HCT116 (cell line): ENCODE measurements around the gene PPP1R37. TPM values are rescaled to one million over a fixed set of nuclear protein-coding genes. Genes with fewer than 3 reads are reported as not detected.
A peak's percentile ranks its signal among the peaks of the same experiment; 100 is the strongest.

Experiments used
- ATAC-seq: fragments of 200-7000 bp; cut with Tn5 transposase; 2 replicates; pipeline ENCODE4 v1.9.1; 2020; ENCODE audit warnings: mild to moderate bottlenecking, moderate library complexity
- BruUV-seq: library from RNA; stranded (reverse); fragments of 400-500 nt; replicated peaks from 2 replicates; lab custom pipeline; 2021; lab: Mats Ljungman, UMichigan
- CTCF ChIA-PET: fragments of 300-600 bp; sonication (Branson Sonifier 250); formaldehyde crosslinking; loops from one replicate; lab custom pipeline; 2021; ENCODE audit warnings: antibody characterized with exemption; lab: Charles Lee
- POLR2A ChIA-PET: fragments of 300-600, 350-600 bp; sonication (Branson Sonifier 250); formaldehyde crosslinking; loops from one replicate; lab custom pipeline; 2021; ENCODE audit warnings: antibody characterized with exemption; lab: Charles Lee
- RAD21 ChIA-PET, 2 experiments: fragments of 300-600 bp; sonication (Branson Sonifier 250); formaldehyde crosslinking; loops; one replicate each; lab custom pipeline; 2023; ENCODE audit warnings: low total read pairs in 2 of 2; ENCODE audit not compliant: uncharacterized antibody in 2 of 2, unreplicated experiment in 2 of 2, low non-redundant PET in 1 of 2; lab: Charles Lee
- DNase-seq: peaks from one replicate; pipeline ENCODE4 v3.0.0-alpha.2; 2010; ENCODE audit warnings: low read depth, low spot score
- H2AFZ ChIP-seq: fragments of 200-600 bp; shearing (Covaris generic), sonication (generic); 2 replicates; pipeline ENCODE4 v1.6.1; 2017; ENCODE audit warnings: low read depth, mixed run types, mixed read lengths, antibody characterized with exemption, low read length; ENCODE audit not compliant: poor library complexity, severe bottlenecking
- H3K27ac ChIP-seq: 2 replicates; pipeline ENCODE4 v1.5.1; 2012; ENCODE audit warnings: low read depth, low read length
- H3K27me3 ChIP-seq: fragments of 200-600 bp; sonication (generic); 2 replicates; pipeline ENCODE4 v1.6.1; 2016; ENCODE audit warnings: mixed run types, low read length, mixed read lengths; ENCODE audit not compliant: insufficient read depth
- H3K36me3 ChIP-seq, 2 experiments: fragments of 200-500 bp in 1 of 2; fragments of 200-600 bp in 1 of 2; sonication (Bioruptor generic) in 1 of 2; sonication (generic) in 1 of 2; 2 replicates each; pipeline versions ENCODE4 v1.5.1 to v1.6.1; 2014 to 2016; ENCODE audit warnings: low read length in 2 of 2, inconsistent platforms in 1 of 2, mixed read lengths in 1 of 2, mixed run types in 1 of 2; ENCODE audit not compliant: insufficient read depth in 2 of 2, control insufficient read depth in 1 of 2
- H3K4me1 ChIP-seq, 2 experiments: fragments of 200-600 bp in 1 of 2; sonication (generic) in 1 of 2; 2 replicates each; pipeline versions ENCODE4 v1.5.1 to v1.6.1; 2012 to 2017; ENCODE audit warnings: low read length in 2 of 2, inconsistent platforms in 1 of 2, mild to moderate bottlenecking in 1 of 2, mixed read lengths in 1 of 2, mixed run types in 1 of 2, moderate library complexity in 1 of 2; ENCODE audit not compliant: insufficient read depth in 2 of 2, control insufficient read depth in 1 of 2
- H3K4me2 ChIP-seq: fragments of 200-600 bp; sonication (generic); 2 replicates; pipeline ENCODE4 v1.6.1; 2017; ENCODE audit warnings: mixed run types, low read length, mixed read lengths
- H3K4me3 ChIP-seq, 2 experiments: fragments of 200-600 bp in 1 of 2; sonication (generic) in 1 of 2; replicated peaks in 1 of 2; 2 replicates each; pipeline ENCODE4 v1.5.1; 2011 to 2016; ENCODE audit warnings: low read length in 2 of 2, control low read depth in 1 of 2, low read depth in 1 of 2, mild to moderate bottlenecking in 1 of 2, mixed read lengths in 1 of 2, mixed run types in 1 of 2
- H3K79me2 ChIP-seq: fragments of 200-600 bp; sonication (generic); 2 replicates; pipeline ENCODE4 v1.6.1; 2017; ENCODE audit warnings: mild to moderate bottlenecking, mixed run types, low read length, moderate library complexity, mixed read lengths; ENCODE audit not compliant: insufficient read depth
- H3K9ac ChIP-seq: fragments of 200-600 bp; sonication (generic); 2 replicates; pipeline ENCODE4 v1.6.1; 2016; ENCODE audit warnings: low read length, mixed read lengths
- H3K9me2 ChIP-seq: fragments of 200-600 bp; sonication (generic), shearing (Covaris generic); 2 replicates; pipeline ENCODE4 v1.6.1; 2017; ENCODE audit warnings: mixed run types, mild to moderate bottlenecking, moderate library complexity; ENCODE audit not compliant: insufficient read depth
- H3K9me3 ChIP-seq, 2 experiments: fragments of 200-500 bp in 1 of 2; fragments of 200-600 bp in 1 of 2; sonication (Bioruptor generic) in 1 of 2; sonication (generic) in 1 of 2; 2 replicates each; pipeline ENCODE4 v1.6.1; 2014 to 2017; ENCODE audit warnings: low read length in 2 of 2, mixed read lengths in 2 of 2, inconsistent platforms in 1 of 2, low read depth in 1 of 2, mild to moderate bottlenecking in 1 of 2, mixed run types in 1 of 2, moderate library complexity in 1 of 2; ENCODE audit not compliant: control insufficient read depth in 1 of 2, insufficient read depth in 1 of 2
- H4K20me1 ChIP-seq: fragments of 200-600 bp; sonication (generic), shearing (Covaris generic); 2 replicates; pipeline ENCODE4 v1.6.1; 2017; ENCODE audit warnings: mixed run types, mild to moderate bottlenecking, moderate library complexity; ENCODE audit not compliant: insufficient read depth
- CBX3 ChIP-seq: IDR thresholded peaks from 2 replicates; pipeline ENCODE4 v1.6.1; 2012; ENCODE audit warnings: low read depth
- CEBPB ChIP-seq: IDR thresholded peaks from 2 replicates; pipeline ENCODE4 v1.6.1; 2012; ENCODE audit warnings: low read depth
- CTCF ChIP-seq, 3 experiments: fragments of 200-600 bp in 1 of 3; sonication (generic) in 1 of 3; IDR thresholded peaks in 2 of 3; conservative IDR thresholded peaks in 1 of 3; 2 replicates each; pipeline ENCODE4 v1.5.1; 2012 to 2017; ENCODE audit warnings: low read depth in 2 of 3, low read length in 2 of 3, antibody characterized with exemption in 1 of 3, borderline replicate concordance in 1 of 3, control low read depth in 1 of 3, mild to moderate bottlenecking in 1 of 3, mixed read lengths in 1 of 3, mixed run types in 1 of 3, moderate library complexity in 1 of 3; ENCODE audit not compliant: insufficient read depth in 1 of 3
- EGR1 ChIP-seq: IDR thresholded peaks from 2 replicates; pipeline ENCODE4 v1.6.1; 2012; ENCODE audit warnings: low read depth
- EZH2 ChIP-seq: fragments of 200-600 bp; sonication (generic); IDR thresholded peaks from 2 replicates; pipeline ENCODE4 v1.6.1; 2017; ENCODE audit warnings: antibody characterized with exemption, mixed run types
- EZH2phosphoT487 ChIP-seq: fragments of 200-600 bp; IDR thresholded peaks from 2 replicates; pipeline ENCODE4 v1.6.1; 2018; ENCODE audit warnings: antibody characterized with exemption, borderline replicate concordance
- FOSL1 ChIP-seq: IDR thresholded peaks from 2 replicates; pipeline ENCODE4 v1.6.1; 2012; ENCODE audit warnings: low read depth
- JUND ChIP-seq: IDR thresholded peaks from 2 replicates; pipeline ENCODE4 v1.6.1; 2012
- POLR2A ChIP-seq: IDR thresholded peaks from 2 replicates; pipeline ENCODE4 v1.7.0; 2011; ENCODE audit warnings: borderline replicate concordance; ENCODE audit not compliant: insufficient read depth, insufficient read length; ENCODE audit errors: extremely low read depth
- POLR2AphosphoS5 ChIP-seq: IDR thresholded peaks from 2 replicates; pipeline ENCODE4 v1.6.1; 2011; ENCODE audit warnings: mild to moderate bottlenecking, low read depth, low read length, moderate library complexity
- RAD21 ChIP-seq: IDR thresholded peaks from 2 replicates; pipeline ENCODE4 v1.6.1; 2012; ENCODE audit warnings: low read depth, mild to moderate bottlenecking
- SIN3A ChIP-seq: IDR thresholded peaks from 2 replicates; pipeline ENCODE4 v1.6.1; 2012; ENCODE audit warnings: low read depth
- SRF ChIP-seq: IDR thresholded peaks from 2 replicates; pipeline ENCODE4 v1.6.1; 2012; ENCODE audit warnings: low read depth
- YY1 ChIP-seq: IDR thresholded peaks from 2 replicates; pipeline ENCODE4 v1.6.1; 2011; ENCODE audit warnings: low read length, low read depth, moderate library complexity, mild to moderate bottlenecking; ENCODE audit not compliant: insufficient replicate concordance; ENCODE audit errors: extremely low read depth
- ZFX ChIP-seq: fragments of 450-650 bp; IDR thresholded peaks from 2 replicates; pipeline ENCODE4 v1.6.1; 2017
- ZNF274 ChIP-seq: fragments of 200-500 bp; sonication (Bioruptor generic); IDR thresholded peaks from 2 replicates; pipeline ENCODE4 v1.6.1; 2014; ENCODE audit warnings: mild to moderate bottlenecking, low read depth, low read length, inconsistent platforms
- intact Hi-C: fragments of 100-400 bp; cut with micrococcal nuclease; formaldehyde crosslinking; loops from 2 replicates; pipeline ENCODE4 v1.10.0; 2022
- total RNA-seq: library from RNA; stranded (reverse); gene quantifications from one replicate; pipeline ENCODE4 v1.2.1, GENCODE V29; 2021; ENCODE audit not compliant: unreplicated experiment
- TF ChIP-seq, protein P1 (sequence below): IDR thresholded peaks from 2 replicates; pipeline ENCODE4 v1.6.1; 2012
- TF ChIP-seq, protein P2 (sequence below): IDR thresholded peaks from 2 replicates; pipeline ENCODE4 v1.6.1; 2011; ENCODE audit warnings: mild to moderate bottlenecking, low read length, moderate library complexity; ENCODE audit not compliant: insufficient replicate concordance; ENCODE audit errors: extremely low read depth

Gene PPP1R37
- total RNA-seq, 1 experiment from 2014 or later: 32.7 TPM

DNA sequence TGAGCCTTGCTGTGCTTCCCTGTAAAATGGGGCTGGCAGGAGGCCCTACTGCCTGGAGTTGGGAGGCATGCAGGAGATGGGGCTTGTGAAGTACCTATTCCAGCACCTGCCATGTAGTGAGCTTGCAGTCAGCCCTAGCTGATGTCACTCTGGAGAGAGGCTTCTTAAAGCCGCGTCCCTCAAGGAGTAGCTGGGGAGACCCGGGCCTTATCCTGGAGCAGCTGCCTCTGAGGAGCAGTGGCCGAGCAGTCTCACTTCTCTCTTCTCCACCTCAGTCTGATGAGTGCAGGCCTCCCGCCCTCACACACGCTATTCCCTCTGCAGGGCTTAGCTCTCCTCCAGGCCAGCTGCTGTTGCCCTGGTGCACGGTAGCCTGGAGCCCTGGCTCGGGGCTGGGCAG is 36.1 kb upstream of the PPP1R37 start:
- peaks cover 3% of the 10 kb centered on the region; the same call in 1 of the 2 replicates for H4K20me1 ChIP-seq
- H3K9me2 ChIP-seq: no peaks in the 10 kb centered on the region
- DNase-seq (no peak), ATAC-seq (no peak)
- ChIA-PET POLR2A (no interaction called here), CTCF (no interaction called here), RAD21 (no interaction called here)
- H3K4me2 ChIP-seq: no peak overlapping the region
- H3K79me2 ChIP-seq: peaks cover 37% of the 10 kb centered on the region
- peaks cover 38 to 52% of the 10 kb centered on the region in 2 experiments; a peak in 3 of 4 replicates for H3K36me3 ChIP-seq
- no peaks in the 10 kb centered on the region for H3K9me3 ChIP-seq
- H3K27ac ChIP-seq: no peak overlapping the region
- H3K9ac ChIP-seq: no peak overlapping the region
- H3K4me1 ChIP-seq: no peaks in the 10 kb centered on the region
- intact Hi-C loops: loop anchor here (5.0 kb wide), 1 partner anchor 155 kb away; no protein-coding TSS in a partner anchor
- H2AFZ ChIP-seq: no peak overlapping the region
- H3K4me3 ChIP-seq: no peak overlapping the region
- H3K27me3 ChIP-seq: no peaks in the 10 kb centered on the region
- BruUV-seq: no TSS peak
- TF ChIP-seq EGR1 (no peak), FOSL1 (no peak), CBX3 (no peak)

DNA sequence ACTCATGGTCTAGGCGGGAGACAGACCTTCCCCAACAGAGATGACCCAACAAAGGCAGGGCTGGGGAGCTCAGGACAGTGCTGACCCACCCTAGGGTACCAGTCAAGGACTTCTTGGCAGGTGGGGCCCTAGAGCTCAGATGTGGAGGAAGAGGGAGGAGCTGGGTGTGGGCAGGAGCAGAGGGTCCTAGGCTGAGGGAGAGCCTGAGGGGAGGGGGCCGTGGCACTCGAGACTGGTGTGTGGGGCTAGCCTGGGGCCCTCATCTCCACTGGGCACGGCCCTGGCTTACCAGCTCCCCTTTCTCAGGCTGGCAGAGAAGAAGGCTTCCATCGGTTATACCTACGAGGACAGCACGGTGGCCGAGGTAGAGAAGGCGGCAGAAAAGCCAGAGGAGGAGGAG is 35.5 kb upstream of the PPP1R37 start:
- peaks cover 42 to 51% of the 10 kb centered on the region in 2 experiments; a peak in 3 of 4 replicates for H3K36me3 ChIP-seq
- no peak for TF ChIP-seq CEBPB
- TF ChIP-seq EZH2: no peak
- TF ChIP-seq, protein P1, sequence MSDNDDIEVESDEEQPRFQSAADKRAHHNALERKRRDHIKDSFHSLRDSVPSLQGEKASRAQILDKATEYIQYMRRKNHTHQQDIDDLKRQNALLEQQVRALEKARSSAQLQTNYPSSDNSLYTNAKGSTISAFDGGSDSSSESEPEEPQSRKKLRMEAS: no peak
- TF ChIP-seq POLR2AphosphoS5: no peak
- TF ChIP-seq ZFX: no peak
- TF ChIP-seq, protein P2, sequence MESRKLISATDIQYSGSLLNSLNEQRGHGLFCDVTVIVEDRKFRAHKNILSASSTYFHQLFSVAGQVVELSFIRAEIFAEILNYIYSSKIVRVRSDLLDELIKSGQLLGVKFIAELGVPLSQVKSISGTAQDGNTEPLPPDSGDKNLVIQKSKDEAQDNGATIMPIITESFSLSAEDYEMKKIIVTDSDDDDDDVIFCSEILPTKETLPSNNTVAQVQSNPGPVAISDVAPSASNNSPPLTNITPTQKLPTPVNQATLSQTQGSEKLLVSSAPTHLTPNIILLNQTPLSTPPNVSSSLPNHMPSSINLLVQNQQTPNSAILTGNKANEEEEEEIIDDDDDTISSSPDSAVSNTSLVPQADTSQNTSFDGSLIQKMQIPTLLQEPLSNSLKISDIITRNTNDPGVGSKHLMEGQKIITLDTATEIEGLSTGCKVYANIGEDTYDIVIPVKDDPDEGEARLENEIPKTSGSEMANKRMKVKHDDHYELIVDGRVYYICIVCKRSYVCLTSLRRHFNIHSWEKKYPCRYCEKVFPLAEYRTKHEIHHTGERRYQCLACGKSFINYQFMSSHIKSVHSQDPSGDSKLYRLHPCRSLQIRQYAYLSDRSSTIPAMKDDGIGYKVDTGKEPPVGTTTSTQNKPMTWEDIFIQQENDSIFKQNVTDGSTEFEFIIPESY: no peak
- TF ChIP-seq ZNF274: no peak
- no peak for TF ChIP-seq JUND
- TF ChIP-seq FOSL1: no peak
- no peak for TF ChIP-seq CTCF (IDR thresholded peaks at IDR 0.05 in 2 of 3, conservative IDR thresholded peaks at IDR 0.05 in 1 of 3; ENCODE audit: borderline replicate concordance in 1 of 3, insufficient read depth in 1 of 3, low read depth in 2 of 3, low read length in 2 of 3)
- TF ChIP-seq POLR2A: no peak
- TF ChIP-seq YY1: no peak
- TF ChIP-seq SIN3A: no peak
- TF ChIP-seq EGR1: no peak
- no peak for TF ChIP-seq EZH2phosphoT487
- TF ChIP-seq SRF: no peak
- TF ChIP-seq CBX3: no peak
- TF ChIP-seq RAD21: no peak
- TF ChIP-seq, all 23 proteins: peak for 0
- no peaks in the 10 kb centered on the region for H3K9me2 ChIP-seq
- CTCF ChIA-PET: no interaction called here
- H3K27me3 ChIP-seq: no peaks in the 10 kb centered on the region
- peaks cover 31% of the 10 kb centered on the region for H3K79me2 ChIP-seq
- no peak overlapping the region for H3K9ac ChIP-seq
- ATAC-seq (peak; percentile 11; the same call in 1 of the 2 replicates), DNase-seq (no peak)
- H3K27ac ChIP-seq: no peak overlapping the region
- no peak overlapping the region for H3K4me2 ChIP-seq
- no peaks in the 10 kb centered on the region for H3K4me1 ChIP-seq
- H3K9me3 ChIP-seq: no peaks in the 10 kb centered on the region
- RAD21 ChIA-PET: no interaction called here
- peaks cover under 1% of the 10 kb centered on the region; the same call in 1 of the 2 replicates for H4K20me1 ChIP-seq
- POLR2A ChIA-PET: no interaction called here
- no peak overlapping the region for H2AFZ ChIP-seq
- no TSS peak for BruUV-seq
- H3K4me3 ChIP-seq: no peak overlapping the region
- intact Hi-C loops: loop anchor here (5.0 kb wide), 1 partner anchor 155 kb away; no protein-coding TSS in a partner anchor
